ENCODE data around the gene EEF1AKMT4.
A peak's percentile ranks its signal among the peaks of the same experiment; 100 is the strongest.

Gene EEF1AKMT4

GRCh38 chr3:184249412-184250166 is at the start of gene EEF1AKMT4:
TSS of gene EEF1AKMT4 (plus strand) at chr3:184249672. CDS start at chr3:184249695, 23 bp downstream.
- H3K27ac ChIP-seq, result peak within 1 kb of the TSS; percentile 98
- TF ChIP-seq, protein P1, sequence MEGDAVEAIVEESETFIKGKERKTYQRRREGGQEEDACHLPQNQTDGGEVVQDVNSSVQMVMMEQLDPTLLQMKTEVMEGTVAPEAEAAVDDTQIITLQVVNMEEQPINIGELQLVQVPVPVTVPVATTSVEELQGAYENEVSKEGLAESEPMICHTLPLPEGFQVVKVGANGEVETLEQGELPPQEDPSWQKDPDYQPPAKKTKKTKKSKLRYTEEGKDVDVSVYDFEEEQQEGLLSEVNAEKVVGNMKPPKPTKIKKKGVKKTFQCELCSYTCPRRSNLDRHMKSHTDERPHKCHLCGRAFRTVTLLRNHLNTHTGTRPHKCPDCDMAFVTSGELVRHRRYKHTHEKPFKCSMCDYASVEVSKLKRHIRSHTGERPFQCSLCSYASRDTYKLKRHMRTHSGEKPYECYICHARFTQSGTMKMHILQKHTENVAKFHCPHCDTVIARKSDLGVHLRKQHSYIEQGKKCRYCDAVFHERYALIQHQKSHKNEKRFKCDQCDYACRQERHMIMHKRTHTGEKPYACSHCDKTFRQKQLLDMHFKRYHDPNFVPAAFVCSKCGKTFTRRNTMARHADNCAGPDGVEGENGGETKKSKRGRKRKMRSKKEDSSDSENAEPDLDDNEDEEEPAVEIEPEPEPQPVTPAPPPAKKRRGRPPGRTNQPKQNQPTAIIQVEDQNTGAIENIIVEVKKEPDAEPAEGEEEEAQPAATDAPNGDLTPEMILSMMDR (conservative IDR thresholded peaks at IDR 0.05), result no peak
- TF ChIP-seq ZFX (IDR thresholded peaks at IDR 0.05), result peak; percentile 89; the same call in 1 of the 2 replicates

- H3K27ac ChIP-seq, result no peak overlapping the region
- no peak for TF ChIP-seq ZFX (IDR thresholded peaks at IDR 0.05)
- TF ChIP-seq, protein P1 (conservative IDR thresholded peaks at IDR 0.05), result no peak
Measured at GRCh38 chr3:184200825-184201224, 48.6 kb upstream of the EEF1AKMT4 start.

DNA sequence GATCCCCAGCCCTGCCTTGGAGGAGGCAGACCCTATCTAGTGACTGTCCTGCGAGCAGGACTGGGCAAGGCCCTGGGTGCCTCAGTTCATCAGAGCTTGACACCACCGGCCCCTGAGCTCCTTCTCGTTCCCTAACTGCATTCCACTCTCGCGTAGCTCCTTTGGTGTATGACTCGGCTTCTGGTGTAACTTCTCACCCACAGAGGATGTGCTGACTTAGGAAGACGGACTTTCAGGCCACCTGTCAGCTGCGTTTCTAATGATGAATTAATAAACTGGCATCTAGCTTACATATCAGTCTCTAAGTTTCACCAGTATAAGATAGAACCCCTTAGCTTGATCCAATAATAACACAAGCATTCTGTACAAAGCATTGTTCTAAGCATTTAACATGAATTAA is 45.9 kb upstream of the EEF1AKMT4 start:
- no peak overlapping the region for H3K27ac ChIP-seq
- TF ChIP-seq ZFX (IDR thresholded peaks at IDR 0.05), result no peak
- TF ChIP-seq, protein P1 (conservative IDR thresholded peaks at IDR 0.05), result no peak

- no peak overlapping the region for H3K27ac ChIP-seq
- no peak for TF ChIP-seq ZFX (IDR thresholded peaks at IDR 0.05)
- TF ChIP-seq, protein P1 (conservative IDR thresholded peaks at IDR 0.05), result no peak
Measured at GRCh38 chr3:184209146-184209923, 40.1 kb upstream of the EEF1AKMT4 start.

GRCh38 chr3:184211297-184211696 is 38.2 kb upstream of the EEF1AKMT4 start:
- no peak for TF ChIP-seq ZFX (IDR thresholded peaks at IDR 0.05)
- TF ChIP-seq, protein P1 (conservative IDR thresholded peaks at IDR 0.05), result no peak
- no peak overlapping the region for H3K27ac ChIP-seq

DNA sequence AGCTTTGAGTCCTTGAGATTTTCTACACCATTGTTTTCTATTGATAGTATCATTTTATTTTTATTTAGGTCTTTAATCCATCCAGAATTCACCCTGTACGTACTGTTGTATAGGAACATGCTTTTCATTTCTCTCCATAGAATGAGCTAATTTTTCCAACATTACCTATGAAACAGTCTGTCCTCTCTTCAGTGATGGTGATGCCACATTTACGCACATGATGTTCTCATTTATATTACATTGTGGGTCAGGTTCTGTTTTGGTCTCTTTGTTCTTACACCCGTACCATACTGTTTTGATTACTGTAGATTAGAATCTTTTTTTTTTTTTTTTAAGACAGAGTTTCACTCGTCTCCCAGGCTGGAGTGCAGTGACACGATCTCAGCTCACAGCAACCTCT is 37.8 kb upstream of the EEF1AKMT4 start:
- no peak overlapping the region for H3K27ac ChIP-seq
- TF ChIP-seq, protein P1 (conservative IDR thresholded peaks at IDR 0.05), result no peak
- TF ChIP-seq ZFX (IDR thresholded peaks at IDR 0.05), result no peak

GRCh38 chr3:184218814-184219213 is 30.7 kb upstream of the EEF1AKMT4 start:
- TF ChIP-seq ZFX (IDR thresholded peaks at IDR 0.05), result no peak
- TF ChIP-seq, protein P1 (conservative IDR thresholded peaks at IDR 0.05), result no peak
- no peak overlapping the region for H3K27ac ChIP-seq
